CD14-positive monocyte (primary cell): Measurements from ENCODE around the gene METTL22. TPM values are rescaled to one million over a fixed set of nuclear protein-coding genes. Genes with fewer than 3 reads are reported as not detected.

Experiments
- DNase-seq, 3 donors: peaks; one replicate each; pipeline ENCODE4 v3.0.0-alpha.2; 2011 to 2022
- H2AFZ ChIP-seq: 2 replicates; pipeline ENCODE4 v1.6.0; 2012; ENCODE audit warnings: mild to moderate bottlenecking, low read depth, low read length, inconsistent platforms; ENCODE audit not compliant: insufficient read depth, poor library complexity, severe bottlenecking
- H3K27ac ChIP-seq, 2 donors: 1 replicate in 1 of 2; 2 replicates in 1 of 2; pipeline ENCODE4 v1.5.1; 2012 to 2013; ENCODE audit warnings: low read length in 2 of 2, control low read depth in 1 of 2, inconsistent platforms in 1 of 2, low read depth in 1 of 2, mild to moderate bottlenecking in 1 of 2
- H3K27me3 ChIP-seq, 2 donors: one replicate each; pipeline versions ENCODE4 v1.6.0 to v1.6.1; 2011 to 2013; ENCODE audit warnings: low read length in 2 of 2; ENCODE audit not compliant: control insufficient read depth in 2 of 2, insufficient read depth in 2 of 2
- H3K36me3 ChIP-seq, 2 donors: replicated peaks in 1 of 2; 1 replicate in 1 of 2; 2 replicates in 1 of 2; pipeline versions ENCODE4 v1.5.1 to v1.6.1; 2012 to 2013; ENCODE audit warnings: low read length in 2 of 2, control low read depth in 1 of 2, inconsistent platforms in 1 of 2, mild to moderate bottlenecking in 1 of 2; ENCODE audit not compliant: insufficient read depth in 2 of 2, control insufficient read depth in 1 of 2
- H3K4me1 ChIP-seq, 2 donors: 1 replicate in 1 of 2; 2 replicates in 1 of 2; pipeline versions ENCODE4 v1.5.1 to v1.6.1; 2012 to 2013; ENCODE audit warnings: low read length in 2 of 2, control low read depth in 1 of 2, inconsistent platforms in 1 of 2, mild to moderate bottlenecking in 1 of 2, moderate library complexity in 1 of 2; ENCODE audit not compliant: insufficient read depth in 2 of 2, control insufficient read depth in 1 of 2
- H3K4me2 ChIP-seq: replicated peaks from 2 replicates; pipeline ENCODE3; 2012; ENCODE audit warnings: low read length, moderate library complexity, mild to moderate bottlenecking; ENCODE audit not compliant: poor library complexity, severe bottlenecking; ENCODE audit errors: extremely low read depth
- H3K4me3 ChIP-seq, 3 experiments: fragments of 200-600 bp in 1 of 3; sonication (generic) in 1 of 3; replicated peaks in 1 of 3; 1 replicate in 2 of 3; 2 replicates in 1 of 3; pipeline ENCODE4 v1.5.1; 2011 to 2013; ENCODE audit warnings: low read length in 3 of 3, mild to moderate bottlenecking in 3 of 3, control low read depth in 2 of 3, low read depth in 2 of 3, inconsistent platforms in 1 of 3, moderate library complexity in 1 of 3
- H3K79me2 ChIP-seq: 2 replicates; pipeline ENCODE4 v1.6.0; 2012; ENCODE audit warnings: mild to moderate bottlenecking, control low read depth, inconsistent platforms, low read length, moderate library complexity; ENCODE audit not compliant: insufficient read depth
- H3K9ac ChIP-seq: 2 replicates; pipeline ENCODE4 v1.6.0; 2017; ENCODE audit warnings: low read length, mild to moderate bottlenecking; ENCODE audit not compliant: insufficient read depth, poor library complexity, severe bottlenecking
- H3K9me3 ChIP-seq, 2 donors: replicated peaks in 1 of 2; 1 replicate in 1 of 2; 2 replicates in 1 of 2; pipeline versions ENCODE4 v1.5.1 to v1.6.1; 2012 to 2013; ENCODE audit warnings: low read length in 2 of 2, control low read depth in 1 of 2; ENCODE audit not compliant: control insufficient read depth in 1 of 2, insufficient read depth in 1 of 2
- H4K20me1 ChIP-seq: 2 replicates; pipeline ENCODE4 v1.6.0; 2012; ENCODE audit warnings: mild to moderate bottlenecking, low read length, control low read depth, moderate library complexity; ENCODE audit not compliant: insufficient read depth
- H3K27ac Mint-ChIP-seq, 7 donors: one replicate each; pipeline ENCODE4 v1.8.0; 2020; ENCODE audit warnings: mild to moderate bottlenecking in 7 of 7, mixed read lengths in 7 of 7, moderate library complexity in 6 of 7, inconsistent platforms in 2 of 7
- H3K27me3 Mint-ChIP-seq, 3 donors: one replicate each; pipeline ENCODE4 v1.8.0; 2021 to 2022; ENCODE audit warnings: low read depth in 3 of 3, mild to moderate bottlenecking in 3 of 3, mixed read lengths in 3 of 3, moderate library complexity in 3 of 3, inconsistent platforms in 1 of 3
- H3K36me3 Mint-ChIP-seq, 2 donors: one replicate each; pipeline ENCODE4 v1.8.0; 2020; ENCODE audit warnings: mixed read lengths in 2 of 2, inconsistent platforms in 1 of 2, mild to moderate bottlenecking in 1 of 2
- H3K4me1 Mint-ChIP-seq: one replicate; pipeline ENCODE4 v1.8.0; 2020; ENCODE audit warnings: mild to moderate bottlenecking, mixed read lengths
- H3K4me3 Mint-ChIP-seq, 2 donors: one replicate each; pipeline ENCODE4 v1.8.0; 2020; ENCODE audit warnings: mild to moderate bottlenecking in 2 of 2, mixed read lengths in 2 of 2, moderate library complexity in 1 of 2
- H3K9me3 Mint-ChIP-seq, 7 donors: one replicate each; pipeline ENCODE4 v1.8.0; 2020 to 2022; ENCODE audit warnings: mixed read lengths in 7 of 7, mild to moderate bottlenecking in 6 of 7, moderate library complexity in 6 of 7, inconsistent platforms in 2 of 7
- WGBS: methylation state at CpG from one replicate; pipeline ENCODE4 v1.1.5; 2013; ENCODE audit warnings: missing lambda C conversion rate; ENCODE audit not compliant: insufficient coverage; 5-methylcytosine and 5-hydroxymethylcytosine counted together
- intact Hi-C, 2 donors: fragments of 100-400 bp; cut with micrococcal nuclease; formaldehyde crosslinking; loops; one replicate each; pipeline versions ENCODE4 v1.15.0 to v1.15.1; 2023
- polyA plus RNA-seq, 3 donors: library from polyadenylated mRNA; depleted of rRNA in 1 of 3; unstranded in 2 of 3; stranded (reverse) in 1 of 3; fragments of 300-500 nt in 2 of 3; fragments of >200 nt in 1 of 3; fragmentation: Illumina TruSeq in 2 of 3; gene quantifications; 1 replicate in 2 of 3; 2 replicates in 1 of 3; pipeline ENCODE4 v1.2.3, GENCODE V29; 2012 to 2021
- TF ChIP-seq, protein P1 (sequence below): fragments of 200-600 bp; IDR thresholded peaks from one replicate; pipeline ENCODE4 v1.8.0; 2022; ENCODE audit warnings: antibody characterized with exemption, mild to moderate bottlenecking

The METTL22 gene
- polyA plus RNA-seq, 3 donors, result 36.0 to 44.0 (median 38.9) TPM

GRCh38 chr16:8605554-8605953 is 15.9 kb upstream of the METTL22 start:
- no peaks in the 10 kb centered on the region for H3K36me3 Mint-ChIP-seq
- Histone ChIP-seq H3K27me3 (peaks cover 0 to 3% of the 10 kb centered on the region in 2 donors), H3K36me3 (no peaks in the 10 kb centered on the region), H3K4me2 (no peak overlapping the region), H3K9me3 (no peaks in the 10 kb centered on the region), H3K27ac (no peak overlapping the region), H4K20me1 (no peaks in the 10 kb centered on the region), H3K9ac (no peak overlapping the region), H3K4me3 (no peak overlapping the region), H2AFZ (no peak overlapping the region), H3K79me2 (no peaks in the 10 kb centered on the region), H3K4me1 (no peaks in the 10 kb centered on the region)
- TF ChIP-seq, protein P1, sequence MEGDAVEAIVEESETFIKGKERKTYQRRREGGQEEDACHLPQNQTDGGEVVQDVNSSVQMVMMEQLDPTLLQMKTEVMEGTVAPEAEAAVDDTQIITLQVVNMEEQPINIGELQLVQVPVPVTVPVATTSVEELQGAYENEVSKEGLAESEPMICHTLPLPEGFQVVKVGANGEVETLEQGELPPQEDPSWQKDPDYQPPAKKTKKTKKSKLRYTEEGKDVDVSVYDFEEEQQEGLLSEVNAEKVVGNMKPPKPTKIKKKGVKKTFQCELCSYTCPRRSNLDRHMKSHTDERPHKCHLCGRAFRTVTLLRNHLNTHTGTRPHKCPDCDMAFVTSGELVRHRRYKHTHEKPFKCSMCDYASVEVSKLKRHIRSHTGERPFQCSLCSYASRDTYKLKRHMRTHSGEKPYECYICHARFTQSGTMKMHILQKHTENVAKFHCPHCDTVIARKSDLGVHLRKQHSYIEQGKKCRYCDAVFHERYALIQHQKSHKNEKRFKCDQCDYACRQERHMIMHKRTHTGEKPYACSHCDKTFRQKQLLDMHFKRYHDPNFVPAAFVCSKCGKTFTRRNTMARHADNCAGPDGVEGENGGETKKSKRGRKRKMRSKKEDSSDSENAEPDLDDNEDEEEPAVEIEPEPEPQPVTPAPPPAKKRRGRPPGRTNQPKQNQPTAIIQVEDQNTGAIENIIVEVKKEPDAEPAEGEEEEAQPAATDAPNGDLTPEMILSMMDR, result no peak
- H3K4me1 Mint-ChIP-seq, result no peaks in the 10 kb centered on the region
- no peak for DNase-seq
- peaks cover 7 to 20% (median 14%) of the 10 kb centered on the region in 3 donors for H3K27me3 Mint-ChIP-seq
- no peak overlapping the region for H3K4me3 Mint-ChIP-seq
- no peak overlapping the region for H3K27ac Mint-ChIP-seq
- H3K9me3 Mint-ChIP-seq, result peaks cover 0 to 4% (median 0%) of the 10 kb centered on the region in 7 donors
- intact Hi-C loops, result no loop called here

GRCh38 chr16:8607214-8607613 is 14.3 kb upstream of the METTL22 start:
- H3K36me3 Mint-ChIP-seq, result no peaks in the 10 kb centered on the region
- intact Hi-C loops, result no loop called here

More at GRCh38 chr16:8607214-8607613, 14.3 kb upstream of the METTL22 start:
- Mint-ChIP-seq H3K9me3 (peaks cover 0 to 4% (median 0%) of the 10 kb centered on the region in 7 donors), H3K4me1 (no peaks in the 10 kb centered on the region), H3K4me3 (no peak overlapping the region), H3K27ac (no peak overlapping the region), H3K27me3 (peaks cover 7 to 26% (median 20%) of the 10 kb centered on the region in 3 donors)
- Histone ChIP-seq H3K9me3 (no peaks in the 10 kb centered on the region), H4K20me1 (no peaks in the 10 kb centered on the region), H3K79me2 (no peaks in the 10 kb centered on the region), H2AFZ (no peak overlapping the region), H3K4me2 (no peak overlapping the region), H3K36me3 (no peaks in the 10 kb centered on the region), H3K9ac (no peak overlapping the region), H3K4me1 (no peaks in the 10 kb centered on the region), H3K27ac (no peak overlapping the region), H3K4me3 (no peak overlapping the region), H3K27me3 (peaks cover 7% of the 10 kb centered on the region in 2 donors)
- 73% methylated on average over 7 of the region's 9 CpGs for WGBS
- DNase-seq, result no peak
- TF ChIP-seq, protein P1, result no peak
